GM12891 (cell line): ENCODE results near the gene COL5A3.

ENCODE experiments used
- POLR2A ChIP-seq: IDR thresholded peaks from 2 replicates; pipeline ENCODE4 v1.6.1; 2011; ENCODE audit warnings: low read depth, low read length, control low read depth
- POLR2AphosphoS5 ChIP-seq: IDR thresholded peaks from 2 replicates; pipeline ENCODE4 v1.6.1; 2011; ENCODE audit warnings: low read depth, low read length, control low read depth
- POU2F2 ChIP-seq: IDR thresholded peaks from 2 replicates; pipeline ENCODE4 v1.6.1; 2011; ENCODE audit warnings: low read depth, mild to moderate bottlenecking, control low read depth, low read length, moderate library complexity
- SPI1 ChIP-seq: IDR thresholded peaks from 2 replicates; pipeline ENCODE4 v1.6.1; 2011; ENCODE audit warnings: low read depth, low read length, control low read depth
- TAF1 ChIP-seq: IDR thresholded peaks from 2 replicates; pipeline ENCODE4 v1.6.1; 2011; ENCODE audit warnings: low read depth, low read length, control low read depth

GRCh38 chr19:9945319-9945966 is 64.9 kb downstream of the COL5A3 start:
- TF ChIP-seq POU2F2 (no peak), POLR2A (no peak), POLR2AphosphoS5 (no peak), TAF1 (no peak), SPI1 (no peak)
